IPS-NIHi7 (cell line): ENCODE results near the gene EXOC3.
"Not testable (repeated sequence)": the region's sequence is repeated elsewhere in the genome, so short reads cannot be mapped to it uniquely, and the experiment has no call there.

Source experiments
- DNase-seq: peaks from one replicate; pipeline ENCODE4 v3.0.0; 2012; ENCODE audit warnings: mixed read lengths; ENCODE audit errors: extremely low spot score

Gene EXOC3

GRCh38 chr5:485113-485945, 42.4 kb downstream of the EXOC3 start:
- no peak for DNase-seq

GRCh38 chr5:485946-486491, 43.0 kb downstream of the EXOC3 start:
- DNase-seq = no peak

GRCh38 chr5:486597-486996, 43.6 kb downstream of the EXOC3 start:
- DNase-seq = not testable (repeated sequence)

- no peak for DNase-seq
These were observed 45.3 kb downstream of the EXOC3 start for GRCh38 chr5:488241-488640.

- DNase-seq = no peak
These were observed 46.0 kb downstream of the EXOC3 start for GRCh38 chr5:488744-489688.

DNA sequence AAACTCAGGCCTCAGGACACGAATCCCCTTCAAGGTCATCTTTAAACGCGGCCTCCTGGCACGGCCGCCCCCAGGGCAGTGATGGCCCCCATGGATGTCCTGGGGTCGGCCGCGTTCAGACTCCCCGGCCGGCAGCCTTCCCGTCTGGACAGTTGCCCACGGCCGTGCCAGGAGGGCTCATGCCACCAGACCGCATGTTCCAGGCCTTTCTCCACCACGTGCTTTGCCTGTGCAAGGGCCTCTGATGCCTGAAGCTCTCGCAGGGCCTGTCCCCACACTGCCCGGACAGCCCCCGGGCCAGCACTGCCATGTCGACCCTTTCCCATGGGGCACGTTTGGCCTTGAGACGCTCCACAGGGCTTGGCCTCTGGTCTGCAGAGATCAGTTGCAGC, 46.7 kb downstream of the EXOC3 start:
- no peak for DNase-seq

DNA sequence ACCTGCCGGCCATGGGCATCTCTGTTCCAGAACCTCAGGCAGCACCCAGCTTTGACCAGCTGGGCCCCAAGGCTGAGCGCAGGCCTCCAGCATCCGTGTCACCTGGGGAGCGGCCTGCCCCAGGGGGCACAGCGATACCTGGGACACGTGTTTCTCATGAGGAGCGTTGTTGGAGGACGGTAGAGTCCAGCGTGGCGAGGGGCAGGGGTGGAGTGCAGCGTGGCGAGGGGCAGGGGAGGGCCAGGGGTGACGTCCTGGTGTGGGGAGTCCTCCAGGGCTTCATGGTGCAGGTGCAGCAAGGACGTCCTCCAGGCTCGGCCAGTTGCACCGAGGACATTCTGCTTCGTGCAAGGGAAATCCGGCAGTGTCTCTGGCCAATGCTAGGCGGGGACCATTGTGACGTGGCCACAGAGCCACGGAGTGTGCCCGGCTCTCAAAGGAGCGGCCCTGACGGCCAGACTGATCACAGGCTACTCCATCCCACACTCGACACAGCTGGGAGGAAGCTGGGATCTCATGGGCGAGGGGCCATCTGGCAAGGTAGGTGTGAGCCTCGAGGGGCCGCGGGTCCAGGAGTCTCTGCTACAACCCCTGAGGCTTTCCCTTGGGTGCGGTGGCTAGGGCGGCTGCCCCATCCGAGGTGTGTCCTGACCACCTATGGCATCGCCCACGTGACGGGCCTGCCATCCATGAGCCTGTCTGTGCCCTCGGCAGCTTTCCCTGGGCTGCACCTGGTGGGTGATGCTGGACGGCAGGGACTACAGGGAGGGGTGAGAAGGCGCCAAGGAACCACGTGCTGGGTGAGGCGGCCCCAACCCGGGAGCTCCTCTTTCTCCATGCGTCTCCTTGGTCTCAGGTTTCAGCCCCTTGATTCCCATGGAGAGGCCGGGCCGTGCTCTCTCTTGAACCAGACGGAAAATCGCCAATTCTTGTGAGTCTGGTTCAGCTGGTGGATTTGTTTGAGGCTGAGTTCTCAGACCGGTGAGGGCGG, 47.4 kb downstream of the EXOC3 start:
- no peak for DNase-seq

- DNase-seq = no peak
These were observed 48.3 kb downstream of the EXOC3 start for GRCh38 chr5:491119-491855.

DNA sequence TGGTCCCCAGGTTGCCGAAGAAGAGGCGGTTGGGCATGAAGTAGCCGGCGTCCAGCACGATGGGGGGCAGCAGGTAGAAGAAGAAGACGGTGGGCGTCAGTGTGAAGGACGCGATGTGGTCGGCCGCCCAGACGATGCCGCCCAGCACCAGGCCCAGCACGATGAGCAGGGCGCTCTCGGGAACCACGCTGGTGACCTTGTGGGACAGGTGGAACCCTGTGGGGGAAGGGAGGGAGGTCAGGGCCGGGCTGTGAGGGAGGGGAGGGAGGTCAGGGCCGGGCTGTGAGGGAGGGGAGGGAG, 48.8 kb downstream of the EXOC3 start:
- DNase-seq = no peak

DNA sequence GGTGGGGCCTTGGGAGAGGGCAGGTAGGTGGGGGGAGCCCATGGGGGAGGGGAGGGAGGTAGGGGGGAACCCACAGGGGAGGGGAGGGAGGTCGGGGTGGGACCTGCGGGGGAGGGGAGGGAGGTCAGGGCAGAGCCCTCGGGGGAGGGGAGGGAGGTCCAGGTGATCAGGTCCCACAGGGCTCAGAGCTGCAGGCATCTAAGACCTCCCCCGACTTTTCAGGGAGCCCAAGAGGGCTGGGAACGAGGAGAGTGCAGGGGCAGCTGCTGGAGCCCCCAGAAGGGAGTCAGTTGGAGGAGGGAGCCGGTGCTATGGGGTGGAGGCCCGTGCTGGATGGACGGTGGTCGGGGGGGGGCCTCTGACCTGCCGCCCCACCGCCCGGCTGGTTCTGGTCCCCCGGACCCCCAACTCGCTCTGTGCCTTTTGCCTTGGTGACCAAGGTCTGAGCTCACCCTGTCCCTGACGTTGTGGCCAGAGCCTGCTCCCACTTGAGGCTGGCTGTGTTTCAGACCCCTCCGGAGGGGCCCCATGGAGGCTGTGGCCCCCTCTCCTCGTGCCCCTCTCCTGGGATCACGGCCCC, 49.4 kb downstream of the EXOC3 start:
- DNase-seq = no peak

- DNase-seq = no peak
These were observed 50.2 kb downstream of the EXOC3 start for GRCh38 chr5:493119-493701.

DNA sequence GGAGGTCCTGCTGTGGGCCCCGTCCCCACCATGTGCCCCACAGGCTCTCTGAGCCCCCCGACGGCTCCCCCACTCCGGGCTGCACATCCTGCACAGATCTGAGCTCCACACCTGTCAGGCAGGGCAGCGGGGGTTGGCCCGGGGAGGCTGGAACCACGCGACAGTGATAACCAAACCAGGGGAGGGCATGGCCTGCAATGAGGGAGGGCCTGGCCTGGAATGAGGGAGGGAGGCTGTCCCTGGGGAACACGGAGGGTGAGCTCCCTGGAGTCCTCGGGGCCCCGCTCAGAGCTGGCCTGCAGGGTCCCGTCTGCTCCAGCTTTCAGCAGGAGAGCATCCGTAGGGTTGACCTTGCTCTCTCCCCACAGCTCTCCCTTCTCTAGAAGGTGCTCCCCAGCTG, 50.8 kb downstream of the EXOC3 start:
- no peak for DNase-seq

DNA sequence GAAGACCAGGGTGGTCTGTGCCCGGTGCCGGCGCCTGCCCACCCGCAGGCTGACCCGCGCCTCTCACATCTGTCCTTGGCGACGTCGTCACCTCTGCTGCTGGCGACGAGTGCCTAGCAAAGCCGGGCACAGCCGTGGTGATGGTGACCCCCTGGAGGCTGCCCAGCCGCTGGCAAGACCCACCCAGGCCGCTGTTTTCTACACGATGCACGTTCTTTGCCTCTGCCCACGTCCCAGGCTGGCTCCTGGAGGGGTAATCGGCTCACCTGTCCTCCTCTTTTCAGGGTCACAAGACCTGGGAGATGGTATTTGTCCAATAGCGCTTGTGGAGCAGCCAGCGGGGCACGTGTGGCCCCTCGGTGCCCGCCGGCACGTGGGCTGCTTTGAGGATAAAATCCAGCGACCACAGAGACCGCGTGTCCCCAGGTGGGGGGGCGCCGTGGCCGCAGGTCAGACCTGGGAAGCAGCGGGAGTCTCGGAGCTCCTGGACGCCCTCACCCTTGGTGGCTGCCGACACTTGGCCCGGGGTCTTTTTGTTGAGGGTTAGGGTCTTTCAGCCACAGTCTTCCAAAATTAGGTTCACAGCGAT, 51.8 kb downstream of the EXOC3 start:
- no peak for DNase-seq

DNA sequence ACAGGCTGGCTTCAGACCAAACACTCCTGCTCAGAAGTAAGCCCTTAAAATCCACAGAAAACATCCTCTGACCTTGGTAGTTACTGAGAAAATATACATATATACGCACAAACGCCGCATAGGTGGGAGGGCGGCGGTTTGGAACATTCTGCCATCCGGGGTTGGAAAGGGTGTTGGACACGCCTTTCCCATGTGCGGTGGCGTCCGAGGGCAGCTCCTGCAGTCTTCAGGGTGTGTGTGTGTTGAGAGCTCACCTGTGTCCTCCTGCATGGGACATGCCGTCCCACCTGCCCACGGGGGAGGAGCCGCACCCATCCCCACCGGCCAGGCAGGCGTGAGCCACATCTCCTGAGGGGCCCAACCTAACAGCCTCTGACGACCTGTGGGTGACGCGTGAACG, 53.1 kb downstream of the EXOC3 start:
- DNase-seq = no peak

GRCh38 chr5:497090-497700, 54.2 kb downstream of the EXOC3 start:
- DNase-seq = no peak

DNA sequence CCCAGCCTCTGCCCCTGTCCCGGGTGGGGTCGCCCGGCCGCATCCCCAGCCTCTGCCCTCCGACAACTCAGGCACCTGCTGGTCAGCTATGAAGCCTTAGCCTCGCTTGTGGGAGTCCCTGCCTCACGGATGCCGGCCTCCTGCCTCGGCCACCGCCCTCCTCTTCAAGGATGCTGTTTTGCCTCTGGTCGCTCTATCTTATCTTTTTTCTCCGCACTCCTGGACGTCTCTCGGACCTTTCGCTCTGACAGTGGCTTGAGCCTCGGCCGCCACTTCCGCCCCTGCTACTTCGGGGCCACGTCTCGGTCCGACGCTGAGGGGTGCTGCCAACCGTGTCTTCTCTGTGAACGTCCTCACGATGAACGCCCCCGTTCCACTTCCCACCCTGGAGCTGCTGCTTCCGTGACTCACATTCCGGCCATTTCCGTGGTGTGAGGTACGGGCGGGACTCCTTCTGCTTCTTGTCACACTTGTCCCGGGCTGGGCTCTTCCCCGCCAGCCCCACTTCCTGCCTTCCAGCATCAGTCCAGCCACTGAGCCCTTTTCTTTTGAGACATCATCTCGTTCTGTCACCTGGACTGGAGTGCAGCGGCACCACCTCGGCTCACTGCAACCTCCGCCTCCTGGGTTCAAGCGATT, 55.0 kb downstream of the EXOC3 start:
- DNase-seq = no peak

- DNase-seq = no peak
These were observed 56.5 kb downstream of the EXOC3 start for GRCh38 chr5:499233-500209.
